Activated CD8-positive, alpha-beta T cell treated with anti-CD3 and anti-CD28 coated beads for 36 hours (primary cell): ENCODE data around the gene NFYC. TPM values are rescaled to one million over a fixed set of nuclear protein-coding genes. Genes with fewer than 3 reads are reported as not detected.

Experiments
- ATAC-seq: fragments of 200-7000 bp; cut with Tn5 transposase; one replicate; pipeline ENCODE4 v1.10.0; 2021; ENCODE audit warnings: mild to moderate bottlenecking, moderate library complexity
- CTCF ChIA-PET: fragments of 350-600 bp; sonication (Branson Sonifier 250); formaldehyde crosslinking; loops from one replicate; lab custom pipeline; 2021; ENCODE audit warnings: antibody characterized with exemption; lab: Charles Lee
- POLR2A ChIA-PET: fragments of 350-600 bp; sonication (Branson Sonifier 250); formaldehyde crosslinking; loops from one replicate; lab custom pipeline; 2021; ENCODE audit warnings: antibody characterized with exemption; lab: Charles Lee
- DNase-seq: peaks from one replicate; pipeline ENCODE4 v3.0.0-alpha.2; 2020
- H3K27ac Mint-ChIP-seq: one replicate; pipeline ENCODE4 v1.8.0; 2021; ENCODE audit warnings: mild to moderate bottlenecking, mixed read lengths
- H3K27me3 Mint-ChIP-seq: one replicate; pipeline ENCODE4 v1.8.0; 2021; ENCODE audit warnings: mixed read lengths
- H3K36me3 Mint-ChIP-seq: one replicate; pipeline ENCODE4 v1.8.0; 2021; ENCODE audit warnings: low read depth, mixed read lengths
- H3K4me1 Mint-ChIP-seq: one replicate; pipeline ENCODE4 v1.8.0; 2021; ENCODE audit warnings: low read depth, mixed read lengths
- H3K4me3 Mint-ChIP-seq: one replicate; pipeline ENCODE4 v1.8.0; 2021; ENCODE audit warnings: mild to moderate bottlenecking, moderate library complexity, mixed read lengths
- H3K9me3 Mint-ChIP-seq: one replicate; pipeline ENCODE4 v1.8.0; 2021; ENCODE audit warnings: mixed read lengths
- CTCF ChIP-seq: fragments of 200-600 bp; IDR thresholded peaks from one replicate; pipeline ENCODE4 v1.8.0; 2022; ENCODE audit warnings: antibody characterized with exemption, mild to moderate bottlenecking
- intact Hi-C: fragments of 100-400 bp; cut with micrococcal nuclease; formaldehyde crosslinking; loops from one replicate; pipeline ENCODE4 v1.10.0; 2022
- total RNA-seq, 2 experiments: library from RNA; stranded (reverse); gene quantifications; one replicate each; pipeline ENCODE4 v1.2.3, GENCODE V29; 2021

Gene NFYC
- total RNA-seq, 2 experiments from 2014 or later, result 45.6 to 53.8 TPM

DNA sequence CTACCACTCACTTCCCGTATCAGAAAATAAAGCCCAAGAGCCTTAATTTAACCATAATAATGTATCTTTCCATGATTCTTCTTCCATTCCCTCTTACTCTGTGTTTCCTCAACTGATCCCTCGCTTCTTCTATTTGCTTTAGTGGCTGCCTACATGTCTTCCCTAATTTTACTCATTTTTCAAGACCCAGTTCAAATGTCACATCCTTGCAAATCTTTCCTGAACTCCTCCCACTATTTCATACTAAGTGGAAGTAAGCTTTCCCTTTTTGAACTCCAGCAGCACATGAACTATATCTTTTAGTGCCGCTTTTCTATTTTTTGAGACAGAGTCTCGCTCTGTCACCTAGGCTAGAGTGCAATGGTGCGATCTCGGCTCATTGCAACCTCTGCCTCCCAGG is 3.8 kb upstream of the NFYC start:
- no peak overlapping the region for H3K27ac Mint-ChIP-seq

DNA sequence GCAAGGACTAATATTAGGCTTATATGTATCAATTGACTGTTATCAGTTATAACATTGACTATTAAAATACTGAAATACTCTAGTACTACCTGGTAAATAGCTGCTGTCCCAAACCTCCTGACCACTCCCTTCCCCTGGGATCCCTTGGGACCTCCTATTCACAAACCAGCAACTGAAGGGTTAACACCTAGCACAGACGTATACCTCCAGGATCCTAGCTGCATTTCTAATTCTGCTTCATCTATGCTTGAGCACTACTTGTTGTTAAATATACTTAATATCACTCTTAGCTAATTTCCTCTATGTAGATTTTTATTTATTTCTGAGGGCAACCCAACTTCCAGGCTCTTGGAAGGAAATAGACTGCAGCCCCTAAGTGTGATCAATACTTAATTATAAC is 1.8 kb upstream of the NFYC start:
- Mint-ChIP-seq H3K4me3 (no peak overlapping the region), H3K27ac (no peak overlapping the region), H3K4me1 (peaks cover 36% of the 10 kb centered on the region), H3K36me3 (peaks cover 27% of the 10 kb centered on the region), H3K9me3 (no peaks in the 10 kb centered on the region), H3K27me3 (no peaks in the 10 kb centered on the region)
- ATAC-seq, result no peak
- intact Hi-C loops, result no loop called here
- POLR2A ChIA-PET, result interaction anchor here (0.6 to 4.7 kb wide), 4 partner anchors 19 to 181 kb away, joined by 3 to 60 read pairs (median 10); partner anchors contain the start of gene EXO5
- CTCF ChIA-PET, result interaction anchor here (1.6 to 4.6 kb wide), 5 partner anchors 13 to 160 kb away, joined by 6 to 30 read pairs (median 9); no protein-coding TSS in a partner anchor
- DNase-seq, result no peak
- TF ChIP-seq CTCF, result no peak

More for the DNA sequence above, 3.8 kb upstream of the NFYC start:
- H3K4me1 Mint-ChIP-seq, result peaks cover 17% of the 10 kb centered on the region
- no peaks in the 10 kb centered on the region for H3K9me3 Mint-ChIP-seq
- no peak overlapping the region for H3K4me3 Mint-ChIP-seq
- intact Hi-C loops, result no loop called here
- ChIA-PET POLR2A (interaction anchor here (1.1 kb wide), 1 partner anchor 11 kb away, joined by 3 read pairs; no protein-coding TSS in a partner anchor), CTCF (interaction anchor here (1.5 to 4.6 kb wide), 5 partner anchors 15 to 162 kb away, joined by 3 to 30 read pairs (median 6); no protein-coding TSS in a partner anchor)
- DNase-seq (no peak), ATAC-seq (no peak)
- H3K27me3 Mint-ChIP-seq, result no peaks in the 10 kb centered on the region
- no peak for TF ChIP-seq CTCF
- peaks cover 23% of the 10 kb centered on the region for H3K36me3 Mint-ChIP-seq

- H3K27me3 Mint-ChIP-seq, result no peaks in the 10 kb centered on the region
- H3K27ac Mint-ChIP-seq, result peak overlapping the region; percentile 93
- peaks cover 42% of the 10 kb centered on the region for H3K4me1 Mint-ChIP-seq
- peak overlapping the region; percentile 87 for H3K4me3 Mint-ChIP-seq
- DNase-seq (no peak), ATAC-seq (no peak)
- TF ChIP-seq CTCF, result no peak
- ChIA-PET POLR2A (interaction anchor here (0.5 to 4.7 kb wide), 30 partner anchors 8 to 290 kb away, joined by 3 to 60 read pairs (median 4); partner anchors contain the start of gene RIMS3), CTCF (interaction anchor here (0.6 to 4.6 kb wide), 14 partner anchors 10 to 547 kb away, joined by 3 to 30 read pairs (median 5); no protein-coding TSS in a partner anchor)
- intact Hi-C loops, result no loop called here
- H3K36me3 Mint-ChIP-seq, result peaks cover 24% of the 10 kb centered on the region
- no peaks in the 10 kb centered on the region for H3K9me3 Mint-ChIP-seq
Observed at GRCh38 chr1:40690771-40691537, 550 bp upstream of the NFYC start.

DNA sequence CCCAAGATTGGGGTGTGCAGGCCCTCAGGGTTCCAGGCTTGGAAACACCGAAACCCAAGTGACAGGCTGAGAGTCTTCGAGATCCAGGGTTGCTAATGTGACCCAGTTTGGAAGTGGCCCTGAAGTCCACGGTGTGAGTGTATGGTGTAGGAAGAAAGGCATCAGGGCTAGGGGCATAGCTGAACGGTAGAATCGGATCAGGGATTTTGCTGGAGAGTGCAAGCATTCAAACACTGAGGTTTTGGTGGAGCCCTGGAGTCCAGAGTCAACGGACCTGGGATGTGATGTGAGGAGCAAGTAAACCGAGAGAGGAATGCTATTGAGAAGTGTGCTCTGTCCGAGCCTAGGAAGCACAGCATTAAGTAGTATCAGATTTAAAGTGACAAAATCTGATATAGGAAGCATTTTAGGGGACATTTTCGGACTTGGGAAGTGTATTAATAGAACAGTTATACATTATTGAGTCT is 958 bp downstream of the NFYC start:
- Mint-ChIP-seq H3K27ac (peak overlapping the region; percentile 93), H3K36me3 (peaks cover 17% of the 10 kb centered on the region), H3K4me3 (peak overlapping the region; percentile 87), H3K9me3 (no peaks in the 10 kb centered on the region), H3K27me3 (no peaks in the 10 kb centered on the region), H3K4me1 (peaks cover 57% of the 10 kb centered on the region)
- ChIA-PET CTCF (interaction anchor here (1.0 to 3.6 kb wide), 11 partner anchors 9 to 157 kb away, joined by 3 to 23 read pairs (median 5); no protein-coding TSS in a partner anchor), POLR2A (interaction anchor here (0.8 to 4.7 kb wide), 14 partner anchors 8 to 288 kb away, joined by 3 to 60 read pairs (median 6); partner anchors contain the start of gene RIMS3)
- intact Hi-C loops, result no loop called here
- no peak for DNase-seq
- no peak for ATAC-seq
- no peak for TF ChIP-seq CTCF
